Stimulated activated CD4-positive, alpha-beta T cell treated with anti-CD3 and anti-CD28 coated beads, Interleukin-2, amount 100 ng/mL, for 48 hours (primary cell): ENCODE results near the gene KLHL21.
"Not testable (repeated sequence)": the region's sequence is repeated elsewhere in the genome, so short reads cannot be mapped to it uniquely, and the experiment has no call there.

Source experiments
- DNase-seq, 2 donors: peaks; one replicate each; pipeline ENCODE4 v3.0.0-alpha.2; 2020

The KLHL21 gene, protein sequence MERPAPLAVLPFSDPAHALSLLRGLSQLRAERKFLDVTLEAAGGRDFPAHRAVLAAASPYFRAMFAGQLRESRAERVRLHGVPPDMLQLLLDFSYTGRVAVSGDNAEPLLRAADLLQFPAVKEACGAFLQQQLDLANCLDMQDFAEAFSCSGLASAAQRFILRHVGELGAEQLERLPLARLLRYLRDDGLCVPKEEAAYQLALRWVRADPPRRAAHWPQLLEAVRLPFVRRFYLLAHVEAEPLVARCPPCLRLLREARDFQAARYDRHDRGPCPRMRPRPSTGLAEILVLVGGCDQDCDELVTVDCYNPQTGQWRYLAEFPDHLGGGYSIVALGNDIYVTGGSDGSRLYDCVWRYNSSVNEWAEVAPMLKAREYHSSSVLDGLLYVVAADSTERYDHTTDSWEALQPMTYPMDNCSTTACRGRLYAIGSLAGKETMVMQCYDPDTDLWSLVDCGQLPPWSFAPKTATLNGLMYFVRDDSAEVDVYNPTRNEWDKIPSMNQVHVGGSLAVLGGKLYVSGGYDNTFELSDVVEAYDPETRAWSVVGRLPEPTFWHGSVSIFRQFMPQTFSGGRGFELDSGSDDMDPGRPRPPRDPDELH

DNA sequence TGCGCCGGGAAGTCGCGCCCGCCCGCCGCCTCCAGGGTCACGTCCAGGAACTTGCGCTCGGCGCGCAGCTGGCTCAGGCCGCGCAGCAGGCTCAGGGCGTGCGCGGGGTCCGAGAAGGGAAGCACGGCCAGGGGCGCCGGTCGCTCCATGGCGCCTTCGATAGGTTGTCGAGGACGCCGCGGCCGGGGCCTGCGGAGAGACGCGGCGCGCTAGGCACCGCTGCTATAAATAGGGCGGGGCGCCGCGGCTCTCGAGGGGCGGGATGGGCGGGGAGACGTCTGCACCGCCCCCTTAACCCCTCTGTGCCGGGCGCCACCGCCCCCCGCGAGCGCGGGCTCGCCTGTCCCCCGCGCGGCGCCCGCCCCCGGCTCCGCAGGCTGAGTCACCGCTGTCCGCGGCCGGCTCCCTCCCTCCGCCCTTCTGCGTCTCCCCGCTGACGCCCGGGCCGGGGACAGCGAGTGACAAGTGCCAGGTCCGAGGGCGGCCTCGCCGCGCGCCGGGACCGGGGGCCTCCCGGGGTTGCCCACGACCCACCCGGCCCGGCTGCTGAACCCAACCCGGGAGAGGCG, at the start of gene KLHL21:
TSS of gene KLHL21 (minus strand) at position 201 of the 569 bp plus-strand sequence. CDS start at position 149, 52 bp downstream.
- peak; percentile 76 to 84 for DNase-seq

DNA sequence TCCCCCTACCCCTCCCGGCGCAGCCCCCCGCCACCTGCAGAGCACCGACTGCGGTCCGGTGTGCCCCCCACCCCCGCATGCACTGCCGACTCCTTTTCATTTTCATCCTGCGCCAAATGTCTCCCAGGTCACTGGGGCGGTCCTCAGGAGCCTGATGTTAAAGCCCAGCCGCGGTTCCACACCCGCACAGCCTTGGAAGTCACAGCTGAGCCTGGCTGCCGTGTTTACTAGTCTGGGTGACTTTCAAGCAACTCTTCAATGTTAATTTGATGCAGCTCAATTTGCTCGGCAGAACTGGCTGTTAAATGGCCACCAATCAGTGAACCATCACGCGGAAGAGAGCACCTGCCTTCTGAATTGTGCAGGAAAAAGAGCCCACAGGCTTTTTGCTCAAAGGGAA, 49.2 kb upstream of the KLHL21 start:
- DNase-seq = no peak

DNA sequence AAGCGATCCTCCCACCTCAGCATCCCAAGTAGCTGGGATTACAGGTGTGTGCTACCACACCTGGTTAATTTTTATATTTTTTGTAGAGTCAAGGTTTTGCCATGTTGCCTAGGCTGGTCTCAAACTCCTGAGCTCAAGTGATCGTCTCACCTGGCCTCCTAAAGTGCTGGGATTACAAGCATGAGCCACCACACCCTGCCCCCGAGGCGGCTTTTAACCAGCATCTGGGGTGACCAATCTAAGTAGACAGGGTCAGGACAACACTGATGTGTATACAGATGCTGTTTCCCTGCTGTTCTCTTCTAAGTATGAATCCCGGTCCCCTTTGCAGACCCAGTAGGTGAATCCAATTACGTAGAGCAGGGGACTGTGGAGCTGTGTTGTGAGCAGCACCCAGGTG, 45.9 kb upstream of the KLHL21 start:
- no peak for DNase-seq

DNA sequence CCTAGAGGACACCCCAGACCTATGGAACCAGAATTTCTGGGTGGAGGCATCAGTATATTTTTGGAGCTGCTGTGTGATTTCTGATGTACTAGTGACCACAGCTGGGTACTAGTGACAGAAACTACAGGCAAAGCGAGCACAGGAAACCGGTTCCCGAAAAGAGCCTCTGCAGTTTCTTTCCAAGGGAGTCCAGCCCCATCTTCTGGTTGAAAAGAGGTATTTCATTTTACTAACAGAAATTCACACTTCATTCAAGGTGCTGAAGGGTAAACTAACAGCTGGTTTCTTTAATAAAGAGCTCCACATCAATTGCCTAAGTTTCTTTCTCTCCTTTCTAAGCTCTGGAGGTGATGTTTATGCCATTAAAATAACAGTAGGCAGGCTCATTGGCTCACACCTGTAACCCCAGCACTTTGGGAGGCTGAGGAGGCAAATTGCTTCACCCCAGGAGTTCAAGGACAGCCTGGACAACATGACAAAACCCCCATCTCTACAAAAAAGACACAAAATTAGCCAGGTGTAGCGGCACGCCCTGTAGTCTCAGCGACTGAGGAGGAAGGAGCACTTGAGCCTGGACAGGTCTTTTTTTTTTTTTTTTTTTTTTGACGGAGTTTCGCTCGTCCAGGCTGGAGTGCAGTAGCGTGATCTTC, 44.0 kb upstream of the KLHL21 start:
- DNase-seq = no peak

DNA sequence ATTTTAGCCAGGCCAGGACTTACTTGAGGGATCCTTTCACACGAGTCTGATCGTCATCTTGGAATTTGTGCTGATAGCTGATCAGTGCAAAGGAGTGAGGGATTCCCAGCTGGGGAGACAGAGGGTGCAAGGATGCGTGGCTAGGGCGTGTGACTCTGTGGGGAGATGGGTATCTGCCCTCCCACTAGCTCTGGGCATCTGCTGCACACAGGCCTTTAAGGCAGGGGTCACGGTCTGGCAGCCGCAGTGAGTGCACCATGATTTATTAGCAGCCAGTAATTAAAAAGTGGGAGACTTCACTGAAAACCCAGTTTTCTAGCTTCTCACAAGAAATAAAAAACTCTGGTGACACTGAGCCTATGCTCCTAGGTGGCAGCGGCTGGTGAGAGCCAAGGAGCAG, 42.3 kb upstream of the KLHL21 start:
- DNase-seq = no peak

DNA sequence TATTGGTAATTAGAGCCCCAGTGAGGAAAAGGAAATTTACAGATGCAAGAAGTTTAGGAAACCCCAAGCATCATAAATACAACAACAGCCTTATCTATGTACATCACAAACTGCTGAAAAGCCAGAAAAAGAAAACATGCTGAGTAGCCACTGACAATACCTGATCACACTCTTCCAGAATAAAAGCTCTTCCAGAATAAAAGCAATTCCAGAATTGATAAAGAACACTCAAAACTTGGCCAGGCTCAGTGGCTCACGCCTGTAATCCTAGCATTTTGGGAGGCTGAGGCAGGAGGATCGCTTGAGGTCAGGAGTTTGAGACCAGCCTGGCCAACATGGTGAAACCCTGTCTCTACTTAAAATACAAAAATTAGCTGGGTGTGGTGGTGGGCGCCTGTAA, 38.2 kb upstream of the KLHL21 start:
- DNase-seq = not testable (repeated sequence)

DNA sequence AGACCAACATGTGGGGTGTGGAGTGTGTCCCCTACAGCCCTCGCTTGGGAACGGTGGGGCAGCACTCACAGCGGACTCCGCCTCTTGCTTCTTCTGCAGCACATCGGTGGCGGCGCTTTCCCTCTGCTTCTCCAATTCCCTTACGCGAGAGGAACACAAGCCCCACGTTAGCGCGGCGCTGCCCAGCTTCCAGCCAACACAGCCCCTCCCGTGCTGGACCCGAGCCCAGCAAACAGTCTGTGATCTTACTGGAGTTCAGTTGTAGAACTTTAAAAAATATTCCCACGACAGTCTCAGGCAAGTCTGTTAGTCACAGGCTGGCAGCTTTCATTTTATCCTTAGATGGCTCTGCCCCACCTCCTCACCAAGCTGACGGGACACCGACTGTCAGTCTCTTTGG, 35.6 kb upstream of the KLHL21 start:
- no peak for DNase-seq

DNA sequence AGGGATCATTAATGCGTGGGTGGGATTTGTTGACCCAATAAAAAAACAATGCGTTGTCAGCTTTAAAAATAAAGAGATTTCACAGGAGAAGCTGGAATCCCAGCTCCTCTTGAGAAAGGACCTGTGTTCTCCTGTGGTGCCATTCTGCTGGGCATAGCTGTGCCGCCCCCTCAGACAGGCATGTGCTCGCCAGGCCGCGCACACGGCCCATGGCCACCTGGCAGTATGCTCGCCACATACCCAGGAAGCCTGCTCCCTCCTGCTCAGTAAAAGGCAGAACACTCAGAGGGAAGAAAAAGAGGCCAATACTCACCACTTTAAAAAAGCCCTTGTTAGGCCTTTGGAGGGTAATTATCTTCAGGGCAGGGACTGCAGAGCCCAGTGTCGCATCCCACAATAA, 35.1 kb upstream of the KLHL21 start:
- no peak for DNase-seq

DNA sequence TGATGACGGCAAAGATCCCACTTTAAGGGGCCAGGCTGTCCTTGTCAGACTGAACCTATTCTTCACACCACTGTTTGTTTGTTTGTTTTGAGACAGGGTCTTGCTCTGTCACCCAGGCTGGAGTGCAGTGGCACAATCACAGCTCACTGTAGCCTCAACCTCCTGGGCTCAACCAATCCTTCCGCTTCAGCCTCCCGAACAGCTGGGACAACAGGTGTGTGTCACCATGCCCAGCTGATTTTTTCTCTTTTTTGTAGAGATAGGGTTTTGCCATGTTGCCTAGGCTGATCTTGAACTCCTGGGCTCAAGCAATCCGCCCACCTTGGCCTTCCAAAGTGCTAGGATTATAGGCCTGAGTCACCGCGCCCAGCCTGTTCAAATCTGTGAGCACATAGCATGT, 34.1 kb upstream of the KLHL21 start:
- not testable (repeated sequence) for DNase-seq

DNA sequence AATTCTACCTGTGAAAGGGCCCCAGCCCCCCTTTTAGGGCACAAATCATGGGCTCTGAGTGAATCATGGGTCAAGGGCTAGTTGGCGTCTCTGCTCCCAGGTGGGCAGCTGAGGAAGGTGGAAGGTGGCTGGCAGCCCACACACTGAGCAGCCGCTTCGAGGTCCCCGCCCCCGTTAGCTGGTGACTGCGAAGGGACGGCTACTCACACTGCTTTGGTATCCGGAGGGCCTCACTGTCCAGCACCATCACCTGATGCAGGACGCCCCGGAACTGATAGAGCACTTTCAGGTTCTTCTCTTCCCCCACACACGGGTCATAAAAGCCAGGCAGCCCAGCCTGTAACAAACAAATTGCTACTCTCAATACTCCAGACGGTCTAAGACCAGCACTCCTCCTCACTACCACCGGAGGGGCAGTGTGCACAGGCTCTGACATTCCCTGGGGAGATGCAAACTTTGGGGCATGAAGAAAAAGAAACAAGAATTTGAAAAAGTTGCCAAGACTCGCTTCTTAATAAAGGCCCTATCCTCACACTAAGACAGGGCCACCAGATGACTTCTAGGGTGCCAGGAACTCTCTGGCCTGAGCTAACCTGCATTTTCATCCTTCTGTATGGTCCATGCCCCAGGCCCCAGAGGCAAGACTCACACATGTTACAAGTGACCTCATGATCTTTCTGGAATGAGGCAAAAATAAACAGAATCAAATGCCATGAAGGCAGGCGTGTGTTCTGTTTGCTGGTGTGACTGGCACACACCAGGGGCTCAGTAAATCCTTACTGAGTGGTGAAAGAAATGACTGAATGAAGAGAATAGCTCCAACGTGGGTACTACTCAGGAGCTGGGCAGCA, 33.5 kb upstream of the KLHL21 start:
- DNase-seq = no peak

DNA sequence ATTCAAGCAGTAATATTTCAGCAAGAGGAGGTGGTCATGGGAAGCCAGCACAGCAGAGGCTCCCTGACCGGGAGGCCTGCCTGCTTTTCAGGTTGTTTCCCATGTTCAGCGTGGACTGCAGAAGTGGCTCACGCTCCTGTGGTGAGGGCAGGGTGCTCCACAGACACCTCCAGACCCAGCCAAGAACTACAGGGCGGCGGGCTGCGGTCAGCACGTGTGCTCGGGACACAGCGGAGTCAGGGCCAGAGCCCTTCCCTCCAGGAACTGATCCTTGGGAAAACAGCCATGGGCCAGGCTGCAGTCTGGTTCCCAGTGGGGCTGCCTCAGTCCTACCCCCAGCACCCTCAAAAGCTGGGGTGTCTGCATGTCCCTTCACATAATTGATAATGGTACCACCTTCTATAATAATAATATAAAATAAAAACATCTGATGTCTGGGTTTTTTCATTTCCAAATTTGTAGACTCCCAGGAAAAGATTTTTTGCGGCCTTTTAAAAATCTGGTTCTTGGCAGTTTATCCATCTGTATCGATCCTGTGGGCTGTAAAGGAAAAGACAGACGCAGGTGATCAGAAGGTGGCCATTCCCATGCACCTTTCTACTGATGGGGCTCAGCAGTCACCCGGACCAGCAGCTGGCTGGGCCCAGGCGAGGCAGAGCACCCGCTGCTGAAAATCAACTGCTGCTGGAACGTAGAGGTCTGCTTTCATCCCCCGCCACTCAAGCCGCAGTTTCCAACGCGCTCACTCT, 32.7 kb upstream of the KLHL21 start:
- DNase-seq = no peak

DNA sequence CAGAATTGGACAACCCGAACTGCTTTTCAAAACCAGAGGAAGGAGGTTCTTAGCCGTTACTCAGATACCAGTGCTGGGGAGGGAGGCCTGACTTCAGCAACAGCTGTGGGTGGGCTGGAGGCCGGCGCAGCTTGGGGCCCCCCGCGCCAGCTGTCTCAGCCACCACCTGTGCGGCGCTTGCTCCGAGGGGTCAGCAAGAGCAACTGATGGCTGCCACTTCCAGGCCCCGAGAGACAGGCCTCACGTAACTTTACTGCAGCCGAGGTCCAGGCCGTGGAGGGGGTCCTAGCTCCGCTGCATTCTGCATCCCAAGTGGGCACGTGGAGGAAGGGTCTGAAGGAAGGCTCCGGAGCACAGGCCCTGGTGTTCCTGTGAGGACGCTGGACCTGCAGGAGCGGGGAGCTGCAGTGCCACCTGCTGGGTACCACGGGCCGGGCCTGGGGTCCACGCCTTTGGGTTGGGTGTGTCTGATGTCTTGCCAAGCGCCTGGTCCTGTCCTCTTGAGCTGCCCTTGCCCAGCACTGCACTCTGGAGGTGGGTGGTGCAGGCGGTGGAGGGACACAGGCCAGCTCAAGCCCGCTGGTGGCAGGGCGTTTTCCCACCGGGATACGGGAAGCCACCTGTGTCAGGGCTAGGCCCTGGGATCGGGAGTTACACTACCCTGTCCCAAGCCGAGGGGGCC, 31.8 kb upstream of the KLHL21 start:
- DNase-seq = peak; percentile 24 to 33

DNA sequence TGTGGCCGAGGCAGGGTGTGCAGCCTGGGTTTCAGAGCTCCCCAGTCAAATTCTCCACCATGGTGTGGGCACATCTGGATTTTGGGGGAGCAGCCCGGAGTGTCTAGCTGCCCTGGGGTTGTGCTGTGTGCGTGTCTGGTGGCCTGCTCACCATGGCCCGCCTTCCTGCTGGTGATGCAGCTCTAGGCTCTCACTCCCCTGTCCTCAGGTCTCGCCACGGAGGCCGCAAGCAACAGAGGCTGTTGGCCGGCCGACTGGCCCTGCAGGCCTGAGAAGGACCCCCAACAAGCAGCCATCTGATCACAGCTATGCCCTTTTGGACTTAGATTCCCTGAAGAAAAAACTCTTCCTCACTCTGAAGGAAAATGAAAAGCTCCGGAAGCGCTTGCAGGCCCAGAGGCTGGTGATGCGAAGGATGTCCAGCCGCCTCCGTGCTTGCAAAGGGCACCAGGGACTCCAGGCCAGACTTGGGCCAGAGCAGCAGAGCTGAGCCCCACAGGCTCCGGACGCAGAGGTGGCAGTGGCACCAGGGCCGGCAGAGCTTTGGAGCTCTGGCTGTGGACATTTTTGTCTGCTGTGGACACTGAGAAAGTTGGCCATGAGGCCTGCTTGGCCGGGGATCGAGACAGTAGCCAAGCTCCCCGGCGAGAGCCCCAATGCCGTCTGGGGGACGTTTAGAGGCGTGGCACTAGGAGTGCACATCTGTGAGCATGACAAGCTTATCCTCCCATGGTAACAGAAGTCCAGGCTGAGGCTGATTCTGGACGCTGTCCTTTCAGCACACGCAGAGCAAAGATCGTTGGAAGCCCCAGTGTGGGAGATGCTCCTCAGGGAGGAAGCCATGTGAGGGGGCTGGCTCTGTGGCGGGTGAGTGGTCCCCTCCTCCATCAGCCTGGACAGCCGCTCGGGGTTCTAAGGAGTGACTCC, 30.2 kb upstream of the KLHL21 start:
- no peak for DNase-seq

DNA sequence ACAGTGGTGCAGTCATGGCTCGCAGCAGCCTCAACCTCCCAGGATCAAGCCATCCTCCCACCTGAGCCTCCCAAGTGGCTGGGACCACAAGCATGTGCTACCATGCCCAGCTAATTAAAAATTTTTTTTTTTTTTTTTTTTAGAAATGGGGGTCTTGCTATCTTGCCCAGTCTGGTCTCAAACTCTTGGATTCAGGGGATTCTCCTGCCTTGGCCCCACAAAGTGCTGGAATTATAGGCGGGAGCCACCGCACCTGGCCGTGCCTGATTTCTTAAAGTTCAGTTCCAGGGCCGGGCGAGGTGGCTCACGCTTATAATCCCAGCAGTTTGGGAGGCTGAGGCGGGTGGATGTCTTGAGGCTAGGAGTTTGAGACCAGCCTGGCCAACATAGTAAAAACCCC, 28.4 kb upstream of the KLHL21 start:
- DNase-seq = no peak

DNA sequence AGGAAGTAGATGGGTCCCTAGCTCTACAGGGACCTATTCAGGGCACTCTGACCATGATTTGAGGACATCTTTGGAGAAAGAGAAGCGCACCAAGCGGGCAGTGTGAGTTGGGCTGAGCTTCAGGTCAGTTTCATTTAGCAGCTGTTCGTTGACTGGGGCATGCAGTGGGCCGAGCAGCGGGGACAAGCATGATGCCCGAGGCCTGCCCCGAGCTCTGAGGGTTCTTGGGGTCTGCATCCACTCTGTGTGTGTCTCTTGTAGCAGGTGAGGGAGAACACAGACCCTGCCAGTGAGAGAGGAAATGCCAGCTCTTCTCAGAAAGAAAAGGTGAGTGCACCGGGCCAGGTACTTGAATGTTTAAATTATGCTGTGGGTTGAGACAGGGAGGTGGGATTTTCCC, 27.4 kb upstream of the KLHL21 start:
- no peak for DNase-seq

DNA sequence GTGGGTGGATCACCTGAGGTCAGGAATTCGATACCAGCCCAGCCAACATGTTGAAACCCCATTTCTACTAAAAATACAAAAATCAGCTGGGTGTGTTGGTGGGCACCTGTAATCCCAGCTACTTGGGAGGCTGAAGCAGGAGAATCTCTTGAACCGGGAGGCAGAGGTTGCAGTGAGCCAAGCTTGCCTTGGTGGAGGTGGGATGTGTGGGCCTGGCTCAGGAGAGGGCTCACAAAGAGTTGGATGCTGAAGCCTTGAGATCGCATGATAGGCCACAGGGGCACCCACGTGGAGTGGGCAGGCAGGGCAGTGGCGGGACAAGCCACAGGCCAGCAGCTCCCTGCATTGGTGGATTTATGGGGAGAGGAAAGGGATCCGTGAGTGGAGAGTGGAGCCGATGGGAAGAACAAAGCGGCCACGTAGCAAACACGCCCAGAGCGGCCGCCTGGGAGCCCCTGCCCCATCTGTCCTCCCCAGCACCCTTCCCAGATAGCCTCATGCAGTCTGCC, 26.4 kb upstream of the KLHL21 start:
- no peak for DNase-seq

DNA sequence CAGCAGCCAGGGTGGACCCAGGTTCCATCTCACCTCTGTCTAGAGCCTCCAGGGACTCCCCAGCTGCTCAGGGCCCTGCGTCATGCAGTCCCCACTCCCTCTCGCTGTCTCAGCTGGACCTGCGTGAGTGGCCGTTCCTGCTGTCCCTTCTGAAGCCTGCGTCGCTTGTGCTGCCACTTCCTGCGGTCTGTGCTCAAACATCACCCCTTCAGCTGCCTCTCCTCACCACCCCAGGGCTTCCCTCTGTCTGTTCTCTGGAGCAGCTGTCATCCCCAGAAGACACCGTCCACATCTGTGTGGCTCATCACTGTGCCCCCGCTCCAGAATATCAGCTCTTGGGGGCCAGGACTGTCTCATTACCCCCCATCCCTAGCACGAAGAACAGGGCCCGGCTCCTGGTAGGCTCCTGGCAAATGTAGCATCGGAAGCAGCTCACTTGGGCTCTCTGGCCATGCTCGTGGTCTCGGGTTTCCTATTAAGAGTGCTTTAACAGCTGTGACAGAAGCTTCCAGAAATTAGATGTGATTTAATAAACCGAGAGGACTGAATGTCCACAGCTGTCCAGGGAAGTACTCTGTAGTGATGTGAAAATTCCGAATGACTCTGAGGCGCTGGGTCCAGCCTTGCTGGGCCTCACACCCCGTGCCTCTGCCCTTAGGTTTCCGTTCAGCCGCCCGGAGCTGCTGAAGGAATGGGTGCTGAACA, 25.3 kb upstream of the KLHL21 start:
- no peak for DNase-seq

DNA sequence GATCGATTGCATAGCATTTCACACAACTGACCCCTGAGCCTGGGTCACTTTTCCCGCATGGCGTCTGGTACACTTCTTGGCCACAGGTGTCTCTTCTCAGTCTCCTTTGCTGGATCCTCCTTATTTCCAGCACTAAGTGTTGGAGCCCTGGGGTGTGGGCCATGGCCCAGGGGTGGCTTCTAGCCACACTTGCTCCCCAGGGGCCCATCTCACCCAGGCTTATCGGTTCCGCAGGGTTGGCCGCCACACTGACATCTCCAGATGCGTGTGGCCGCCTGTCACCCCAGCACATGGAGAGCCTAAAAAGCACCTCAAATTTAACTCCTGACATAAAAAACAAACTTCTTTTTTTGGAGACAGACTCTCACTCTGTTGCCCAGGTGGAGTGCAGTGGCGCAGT, 24.4 kb upstream of the KLHL21 start:
- DNase-seq = no peak

DNA sequence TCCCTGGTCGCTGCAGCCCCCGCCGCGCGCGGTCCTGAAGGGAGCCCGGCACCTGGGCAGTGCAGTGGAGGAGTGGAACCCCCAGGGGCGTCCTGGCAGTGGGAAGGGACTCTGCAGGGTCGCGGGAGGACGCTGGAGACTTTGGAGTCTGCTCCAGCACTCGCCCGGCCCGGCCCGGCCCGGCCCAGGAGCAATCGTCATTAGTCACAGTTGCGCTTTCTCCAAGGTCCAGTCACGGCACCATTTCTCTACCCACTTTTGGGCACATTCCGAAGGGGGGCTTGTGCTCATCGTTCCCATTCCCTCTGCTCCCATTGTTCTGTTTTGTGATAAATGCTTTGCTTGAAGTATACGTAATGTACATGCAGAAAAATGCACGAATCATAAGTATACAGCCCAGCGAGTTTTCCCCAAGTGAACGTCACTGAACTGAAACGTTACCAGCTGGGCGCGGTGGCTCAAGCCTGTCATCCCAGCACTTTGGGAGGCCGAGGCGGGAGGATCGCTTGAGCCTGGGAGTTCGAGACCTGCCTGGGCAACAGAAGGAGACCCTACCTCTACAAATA, 23.0 kb upstream of the KLHL21 start:
- peak in 1 of 2 donors; percentile 11 for DNase-seq
